HG03378 (cell line): ENCODE data around the gene WDR54.
A peak's percentile ranks its signal among the peaks of the same experiment; 100 is the strongest.
"Not testable (repeated sequence)": the region's sequence is repeated elsewhere in the genome, so short reads cannot be mapped to it uniquely, and the experiment has no call there.

Experiments used
- ATAC-seq: cut with Tn5 transposase; IDR thresholded peaks from one replicate; pipeline ENCODE4 v1.9.1; 2021; ENCODE audit warnings: mild to moderate bottlenecking, moderate library complexity; ENCODE audit not compliant: unreplicated experiment

The WDR54 gene

GRCh38 chr2:74427551-74427950, 6.0 kb downstream of the WDR54 start:
- no peak for ATAC-seq

DNA sequence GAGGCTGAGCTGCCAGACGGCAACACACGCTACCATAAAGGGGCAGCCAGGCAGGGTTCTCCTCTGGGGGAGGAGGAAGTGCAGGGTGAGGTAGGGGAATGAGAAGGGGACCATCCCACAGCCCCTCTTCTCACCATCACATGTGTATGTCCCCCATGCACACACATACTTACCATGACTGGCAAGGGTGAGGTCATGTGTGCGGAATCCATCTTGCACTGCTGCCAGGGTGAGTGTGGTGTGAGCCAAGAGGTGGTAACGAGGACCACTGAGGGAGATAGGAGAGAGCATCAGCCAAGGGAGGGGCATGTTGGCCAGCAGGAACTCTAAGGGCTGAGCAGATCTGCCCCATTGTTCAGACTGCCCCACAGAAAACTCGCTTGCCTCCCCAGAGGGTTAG, 7.1 kb downstream of the WDR54 start:
- ATAC-seq: no peak

- no peak for ATAC-seq
Measured at GRCh38 chr2:74429487-74430451, 8.2 kb downstream of the WDR54 start.

DNA sequence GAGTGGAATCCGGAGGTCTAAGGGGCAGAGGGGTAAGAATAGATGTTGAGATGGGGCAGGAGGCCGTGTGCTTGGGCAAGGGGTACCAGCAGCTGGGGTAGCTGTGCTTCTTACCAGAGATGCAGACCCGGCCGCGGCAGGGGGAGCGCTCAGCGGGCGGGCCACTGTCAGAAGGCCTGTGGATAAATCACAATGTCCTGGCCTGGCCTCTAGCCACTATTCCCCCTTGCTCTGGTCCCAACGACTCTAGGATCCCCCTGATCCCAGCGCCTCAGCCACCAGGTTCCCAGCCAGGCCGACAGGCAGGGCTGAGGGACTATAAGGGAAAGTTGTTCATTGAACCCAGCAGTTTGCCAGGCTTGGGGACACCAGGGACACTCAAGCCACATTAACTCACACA, 9.0 kb downstream of the WDR54 start:
- ATAC-seq: no peak

GRCh38 chr2:74436111-74436805, 14.7 kb downstream of the WDR54 start:
- no peak for ATAC-seq

DNA sequence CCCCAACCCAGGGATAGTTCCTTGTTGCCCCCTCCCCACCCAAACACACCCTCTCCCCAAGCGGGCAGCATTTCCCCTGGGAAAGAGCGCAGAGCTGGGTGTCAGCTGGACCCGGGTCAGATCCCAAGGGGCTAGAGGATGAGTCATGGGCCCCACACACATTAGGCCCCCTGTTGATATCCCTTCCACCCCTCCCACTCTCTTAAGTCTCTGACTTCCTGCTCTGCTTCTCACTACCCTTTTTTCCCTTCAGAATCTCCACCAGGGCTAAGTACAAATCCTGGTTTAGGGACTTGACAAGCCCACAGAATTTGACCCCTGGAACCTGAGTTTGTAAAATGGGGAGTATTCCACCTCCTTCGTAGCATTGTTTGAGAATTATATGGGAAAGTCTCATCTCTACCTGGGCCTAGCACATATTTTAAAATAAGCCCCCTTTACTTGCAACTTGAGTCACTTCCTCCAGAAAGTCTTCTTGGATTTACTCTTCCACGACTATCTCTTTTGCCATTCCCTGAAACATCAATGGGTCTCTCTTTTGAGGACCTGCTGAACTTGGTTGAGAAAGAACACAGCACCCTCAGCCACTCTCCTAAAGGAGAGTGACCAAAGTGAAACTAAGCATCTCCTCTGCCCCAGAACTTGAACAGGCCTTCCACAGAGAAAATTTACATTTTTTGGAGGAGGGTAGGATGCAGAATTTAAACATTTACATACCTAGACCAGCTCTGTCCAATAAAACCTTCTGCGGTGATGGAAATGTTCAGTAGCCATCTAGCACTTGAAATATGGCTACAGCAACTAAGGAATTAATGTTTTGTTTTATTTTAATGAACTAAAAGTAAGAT, 15.5 kb downstream of the WDR54 start:
- ATAC-seq: no peak

GRCh38 chr2:74438248-74438647, 16.7 kb downstream of the WDR54 start:
- no peak for ATAC-seq

GRCh38 chr2:74439373-74439772, 17.8 kb downstream of the WDR54 start:
- ATAC-seq: no peak

DNA sequence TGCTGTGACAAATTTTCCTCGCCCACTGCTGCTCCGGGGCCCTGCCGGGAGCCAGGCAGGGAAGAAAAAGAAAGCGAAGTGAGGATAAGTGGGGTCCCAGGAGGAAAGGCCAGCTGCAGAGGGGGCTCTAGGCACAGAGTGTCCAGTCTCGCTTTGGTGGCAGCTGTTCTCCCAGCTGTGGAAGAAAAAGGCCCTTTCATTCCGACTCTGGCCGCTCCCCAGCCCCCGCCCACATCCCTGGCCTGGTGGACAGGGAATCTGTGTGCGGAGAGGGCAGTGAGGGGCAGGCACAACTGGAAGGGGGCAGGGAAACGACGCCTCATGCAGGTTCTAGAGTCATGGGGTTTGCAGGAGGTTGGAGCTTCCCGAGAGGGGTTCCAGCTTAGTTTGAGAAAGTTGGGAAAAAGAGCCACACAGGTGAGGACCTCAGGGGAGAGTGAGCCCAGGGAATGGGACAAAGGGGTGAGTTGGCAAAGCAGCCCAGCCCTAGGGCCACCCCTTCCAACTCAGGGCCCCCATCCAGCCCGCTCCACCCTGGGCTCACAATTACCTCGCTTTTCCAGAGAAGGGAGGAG, 18.4 kb downstream of the WDR54 start:
- no peak for ATAC-seq

- ATAC-seq: peak; percentile 70
Measured at GRCh38 chr2:74440378-74441169, 19.0 kb downstream of the WDR54 start.

DNA sequence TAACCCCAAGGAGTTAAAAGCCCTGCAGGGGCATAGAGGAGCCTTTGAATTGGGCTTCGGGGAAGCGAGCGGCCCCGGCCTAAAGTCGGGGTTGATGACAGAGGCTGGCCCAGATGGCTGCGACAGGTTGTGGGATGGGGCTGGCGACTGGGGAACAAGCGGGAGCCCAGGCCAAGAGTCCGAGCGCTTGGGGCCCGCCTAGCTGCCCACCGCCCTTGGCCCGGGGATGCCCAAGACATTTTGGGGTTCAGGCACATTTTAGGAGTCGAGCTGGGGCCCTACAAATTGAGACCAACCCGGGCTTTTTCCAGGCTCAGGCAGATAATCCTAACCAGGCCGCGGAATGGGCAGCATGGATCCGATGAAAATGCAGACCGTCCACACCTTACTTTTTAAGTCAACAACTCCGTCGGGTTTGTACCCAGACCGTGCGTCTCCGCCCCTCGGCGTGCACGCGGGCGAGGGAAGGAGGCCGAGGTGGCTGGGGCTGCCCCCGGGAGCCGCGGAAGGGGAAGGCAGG, 19.7 kb downstream of the WDR54 start:
- no peak for ATAC-seq

GRCh38 chr2:74441690-74442482, 20.4 kb downstream of the WDR54 start, which contains the start of gene RTKN:
RTKN (minus strand) TSS chr2:74441937; CDS start chr2:74441816, 121 bp downstream.
- no peak for ATAC-seq

DNA sequence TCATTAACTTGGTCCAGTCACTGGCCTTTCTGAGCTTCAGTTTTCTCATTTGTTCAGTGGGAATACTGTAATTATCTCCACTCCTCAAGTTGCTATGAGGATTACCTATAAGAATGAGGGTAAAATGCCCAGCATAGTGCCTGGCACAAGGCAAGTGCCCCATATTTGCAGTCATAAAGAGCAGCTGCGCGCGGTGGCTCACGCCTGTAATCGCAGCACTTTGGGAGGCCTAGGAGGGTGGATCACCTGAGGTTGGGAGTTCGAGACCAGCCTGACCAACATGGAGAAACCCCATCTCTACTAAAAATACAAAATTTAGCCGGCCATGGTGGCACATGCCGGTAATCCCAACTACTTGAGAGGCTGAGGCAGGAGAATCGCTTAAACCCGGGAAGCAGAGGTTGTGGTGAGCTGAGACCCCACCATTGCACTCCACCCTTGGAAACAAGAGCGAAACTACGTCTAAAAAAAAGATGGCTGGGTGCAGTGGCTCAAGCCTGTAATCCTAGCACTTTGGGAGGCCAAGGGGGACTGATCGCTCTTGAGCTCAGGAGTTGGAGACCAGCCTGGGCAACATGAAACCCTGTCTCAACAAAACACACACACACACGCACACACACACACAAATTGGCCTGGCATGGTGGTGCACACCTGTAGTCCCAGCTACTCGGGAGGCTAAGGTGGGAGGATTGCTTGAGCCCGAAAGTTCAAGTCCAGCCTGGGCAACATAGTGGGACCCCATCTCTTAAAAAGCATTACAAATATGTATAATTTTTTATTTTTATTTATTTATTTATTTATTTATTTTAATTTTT, 21.2 kb downstream of the WDR54 start:
- ATAC-seq: not testable (repeated sequence)

- no peak for ATAC-seq
Measured at GRCh38 chr2:74444498-74445318, 23.2 kb downstream of the WDR54 start.

DNA sequence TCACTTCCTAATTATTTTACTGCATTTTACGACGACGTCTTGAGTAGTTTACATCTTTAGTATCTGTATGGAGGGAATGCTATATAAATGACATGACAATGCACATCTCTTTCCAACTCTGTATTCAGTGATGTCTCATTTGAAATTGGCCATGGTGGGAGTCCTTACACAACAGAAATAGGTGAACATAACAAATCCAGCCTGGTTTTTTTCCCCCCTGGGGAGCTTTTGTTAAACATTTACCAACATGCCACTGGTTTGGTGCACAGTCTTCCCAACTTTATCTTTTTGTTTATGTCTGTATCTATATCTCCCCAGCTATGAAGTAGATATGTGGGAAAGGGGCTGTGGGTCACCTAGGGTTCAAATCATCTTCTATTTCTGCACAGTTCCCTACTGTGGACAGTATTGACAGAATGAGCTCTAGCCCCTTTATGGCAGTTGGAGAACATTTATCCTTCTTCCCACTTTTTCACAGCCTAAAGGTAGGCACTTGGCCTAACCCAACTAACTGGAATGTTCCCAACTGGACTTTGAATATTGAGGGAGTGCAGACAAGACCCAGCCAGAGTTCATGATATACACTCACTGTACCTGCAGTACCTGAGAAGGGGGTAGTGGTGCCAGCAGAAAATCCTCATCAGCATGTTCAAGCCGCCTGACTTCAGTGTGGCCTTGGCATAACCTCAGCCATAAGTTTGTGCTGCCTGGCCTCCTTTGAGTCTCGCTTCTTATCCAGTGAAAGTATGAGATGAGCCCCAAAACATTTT, 25.9 kb downstream of the WDR54 start:
- ATAC-seq: no peak

DNA sequence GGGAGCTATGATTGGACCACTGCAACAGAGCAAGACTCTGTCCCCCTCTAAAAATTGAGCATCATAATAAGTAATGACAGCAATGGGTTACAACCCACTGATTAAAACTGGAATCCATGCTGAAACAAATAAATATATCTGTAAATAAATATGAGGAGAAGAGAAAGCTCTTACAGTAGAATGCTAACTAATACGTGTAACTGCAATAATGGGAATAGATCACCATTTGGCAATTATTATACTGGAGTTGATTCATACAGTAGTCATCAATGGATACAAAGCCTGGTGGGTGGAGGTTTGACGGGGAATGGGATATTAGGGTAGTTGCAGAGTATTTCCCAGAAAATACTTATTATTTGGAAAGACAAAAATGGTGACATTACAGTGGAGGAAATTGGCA, 27.2 kb downstream of the WDR54 start:
- ATAC-seq: no peak
